HK-2 (cell line): Measurements from ENCODE around the gene ATXN1.

Experiments used
- DNase-seq: peaks from one replicate; pipeline ENCODE4 v3.0.0-alpha.2; 2018; ENCODE audit not compliant: unreplicated experiment

ATXN1 gene

DNA sequence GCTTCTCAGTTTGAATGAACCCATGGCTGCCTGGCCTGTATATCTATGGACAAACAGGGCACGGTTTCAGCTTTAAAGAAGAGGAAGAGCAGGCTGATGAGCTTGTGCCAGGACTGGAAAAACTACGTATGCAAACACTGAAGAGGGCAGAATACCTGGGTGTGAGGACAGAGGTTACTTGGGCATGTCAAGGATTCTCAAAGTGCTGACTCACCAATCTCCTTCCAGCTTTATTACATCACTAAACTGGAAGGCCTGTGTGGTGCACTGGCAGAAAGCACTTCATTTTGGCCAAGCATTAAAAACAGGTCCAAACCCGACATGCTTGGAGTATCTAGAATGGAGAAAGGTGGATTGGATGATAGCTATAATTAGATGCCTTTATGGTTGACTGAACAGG, 427.7 kb downstream of the ATXN1 start:
- no peak for DNase-seq

DNA sequence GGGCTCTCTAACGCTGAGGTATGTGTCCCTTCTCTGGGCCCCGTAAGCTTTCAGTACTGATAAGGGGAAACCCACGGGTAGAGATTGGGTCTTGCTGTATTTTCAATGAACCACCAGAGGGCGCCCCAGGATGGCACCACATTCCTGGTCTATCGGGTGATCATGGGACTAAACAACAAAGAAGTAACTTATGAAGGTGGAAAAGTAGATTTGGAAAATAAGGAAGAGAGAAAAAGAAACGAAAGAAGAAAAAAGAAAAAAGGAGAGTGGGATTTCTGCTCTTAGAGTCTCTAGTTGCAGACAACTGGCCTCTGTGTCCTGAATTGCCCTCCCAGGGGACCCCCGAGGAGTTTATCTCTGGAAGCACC, 429.1 kb downstream of the ATXN1 start:
- peak; percentile 80 for DNase-seq

DNA sequence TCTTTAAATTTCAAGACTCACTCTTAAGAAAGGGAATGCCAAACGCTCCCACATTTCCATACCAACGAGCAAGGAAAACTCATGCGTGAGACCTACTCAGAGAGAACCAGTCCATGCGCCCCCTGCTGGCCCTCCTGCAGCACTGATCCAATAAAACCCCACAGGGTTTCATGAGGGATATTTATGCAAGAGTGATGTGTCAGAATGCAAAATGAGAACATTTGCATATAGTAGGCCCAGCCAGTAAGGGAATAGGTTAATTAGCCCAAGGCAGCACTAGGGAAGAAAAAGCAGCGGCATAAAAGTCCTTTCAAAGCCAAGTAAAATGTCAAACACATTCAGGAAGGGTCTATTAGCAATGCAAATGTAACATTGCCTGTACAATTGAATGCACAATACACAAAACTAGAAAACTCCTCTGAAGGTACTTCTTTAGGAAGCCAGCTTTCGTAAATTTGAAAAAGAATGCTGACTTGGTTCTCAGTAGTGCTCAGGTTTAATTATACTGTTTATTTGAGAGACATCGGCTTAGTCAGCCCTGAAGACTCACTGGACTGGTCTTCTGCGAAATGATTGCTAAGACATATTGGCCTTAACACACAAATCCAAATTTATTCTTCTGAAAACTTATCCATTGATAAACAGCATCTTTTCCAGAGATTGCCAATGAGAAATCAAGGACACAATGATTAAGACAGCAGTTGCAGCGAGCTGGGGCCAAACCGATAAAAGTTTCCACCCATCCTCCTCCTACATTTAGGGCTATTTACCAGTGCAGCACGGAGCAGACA, 429.7 kb downstream of the ATXN1 start:
- peak; percentile 55 for DNase-seq

DNA sequence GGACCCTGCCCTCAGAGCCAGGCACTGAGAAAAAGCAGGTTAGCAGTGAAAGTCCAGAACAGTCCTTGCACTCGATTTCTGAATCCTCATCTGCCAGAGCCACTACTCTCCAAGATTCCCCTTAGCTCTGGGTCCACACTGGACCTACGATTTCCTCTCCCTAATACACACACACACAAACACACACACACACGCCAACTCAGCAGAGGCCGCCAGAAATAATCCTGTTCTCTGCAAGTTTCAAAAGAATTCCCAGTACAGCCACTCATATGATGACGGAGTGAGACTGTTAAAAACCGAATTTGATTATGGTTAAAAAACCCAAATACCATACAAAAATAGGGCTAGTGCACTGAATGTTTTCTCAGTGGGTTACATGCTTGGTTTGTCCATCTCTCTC, 432.0 kb downstream of the ATXN1 start:
- DNase-seq, result no peak

DNA sequence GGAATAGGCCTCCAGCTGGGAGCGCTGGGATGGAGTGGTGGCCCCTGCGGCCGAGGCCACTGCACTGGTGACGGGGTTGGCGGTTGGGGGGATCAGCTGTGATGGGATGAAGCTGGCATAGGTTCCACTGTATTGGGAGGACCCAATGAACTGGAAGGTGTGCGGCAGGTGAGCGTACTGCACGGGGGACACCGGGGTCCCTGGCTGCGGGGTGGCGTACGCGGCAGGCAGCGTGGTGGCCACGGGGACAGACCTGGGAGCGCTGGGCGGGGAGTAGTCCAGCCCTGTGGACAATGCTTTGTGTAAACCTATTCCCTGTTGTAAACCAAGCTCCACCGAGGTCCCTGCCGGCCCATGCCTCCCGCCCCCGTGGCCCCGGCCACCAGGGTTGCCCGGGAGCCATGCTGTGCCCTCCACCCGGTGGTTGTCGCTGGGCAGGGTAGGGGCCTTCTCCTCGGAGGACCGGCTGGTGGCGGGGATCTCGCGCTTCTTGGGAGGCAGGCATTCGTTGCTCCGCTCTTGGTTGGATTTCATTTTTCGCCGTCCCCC, 433.4 kb downstream of the ATXN1 start:
- no peak for DNase-seq

DNA sequence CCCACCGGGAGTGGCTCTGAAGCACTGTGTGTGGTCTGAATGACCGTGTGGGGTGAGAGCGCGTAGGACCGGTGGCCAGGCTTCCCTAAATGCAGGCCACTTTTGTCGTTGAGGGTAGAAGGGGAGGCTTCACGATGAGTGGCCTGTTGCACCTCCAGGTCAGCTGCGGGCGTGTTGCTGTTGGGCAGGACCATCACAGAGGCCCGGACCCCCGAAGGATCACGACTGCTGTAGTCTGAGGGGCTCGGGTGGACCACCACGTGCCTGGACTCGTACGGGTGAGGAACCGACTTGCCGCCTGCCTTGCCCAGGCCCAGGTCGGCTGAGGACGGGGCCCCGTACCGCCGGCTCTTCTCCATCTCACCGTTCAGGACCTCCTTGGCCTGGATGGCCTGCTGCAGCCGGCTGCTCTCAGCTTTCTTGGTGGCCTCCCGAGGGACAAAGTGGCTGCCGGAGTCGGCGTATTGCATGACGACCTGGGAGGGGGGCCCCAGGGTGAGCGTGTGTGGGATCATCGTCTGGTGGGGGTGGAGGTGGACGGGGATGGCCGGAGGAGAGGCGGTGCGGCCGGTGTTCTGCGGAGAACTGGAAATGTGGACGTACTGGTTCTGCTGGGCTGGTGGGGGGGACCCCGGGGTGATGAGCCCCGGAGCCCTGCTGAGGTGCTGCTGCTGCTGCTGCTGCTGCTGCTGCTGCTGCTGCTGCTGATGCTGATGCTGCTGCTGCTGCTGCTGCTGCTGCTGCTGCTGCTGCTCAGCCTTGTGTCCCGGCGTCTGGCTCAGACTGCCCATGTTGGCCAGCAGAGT, 434.1 kb downstream of the ATXN1 start:
- DNase-seq, result no peak

DNA sequence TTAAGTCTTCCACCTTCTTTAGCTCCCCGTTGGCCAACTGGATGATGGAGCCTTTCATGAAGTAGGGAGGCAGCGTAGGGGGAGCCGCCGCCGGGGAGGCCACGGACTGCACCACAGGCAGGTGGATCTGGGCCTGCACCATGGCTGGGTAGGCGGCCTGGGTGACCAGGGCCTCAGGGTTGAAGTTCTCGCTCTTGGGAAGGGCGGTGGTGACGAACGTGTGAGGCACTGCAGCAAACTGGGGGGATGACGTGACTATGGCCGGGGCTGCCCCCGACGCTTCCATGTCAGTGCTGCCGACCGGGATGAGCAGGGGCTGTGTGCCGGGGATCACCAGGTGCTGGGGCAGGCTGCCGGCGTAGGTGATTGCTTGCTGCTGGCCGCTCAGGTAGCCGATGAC, 434.7 kb downstream of the ATXN1 start:
- DNase-seq, result no peak

DNA sequence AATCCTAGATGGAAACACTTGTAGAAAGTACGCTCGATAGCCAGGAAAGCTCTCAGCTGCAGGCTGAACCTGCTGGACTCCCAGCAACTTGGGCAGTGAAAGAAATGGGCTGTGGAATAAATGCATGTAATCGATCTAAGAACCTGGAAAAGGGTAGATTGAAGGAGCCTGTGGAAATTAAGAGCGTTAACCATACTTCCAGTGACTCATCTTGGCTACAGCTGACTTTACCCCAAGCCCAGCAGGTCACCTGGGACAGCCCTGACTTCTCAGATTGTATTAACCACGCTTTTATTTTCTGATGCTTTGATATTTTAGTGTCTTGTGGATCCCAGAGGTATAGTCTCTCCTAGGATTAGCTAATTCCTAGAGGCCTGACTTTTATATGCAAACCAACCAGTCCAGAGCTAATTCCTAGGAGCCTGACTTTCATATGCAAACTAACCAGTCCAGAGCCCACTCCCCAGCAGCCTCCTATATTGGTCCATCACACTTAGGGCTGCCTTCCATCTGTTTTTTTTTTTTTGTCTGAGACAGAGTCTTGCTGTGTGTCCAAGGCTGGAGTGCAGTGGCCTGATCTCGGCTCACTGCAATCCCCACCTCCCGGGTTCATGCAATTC, 436.5 kb downstream of the ATXN1 start:
- no peak for DNase-seq

DNA sequence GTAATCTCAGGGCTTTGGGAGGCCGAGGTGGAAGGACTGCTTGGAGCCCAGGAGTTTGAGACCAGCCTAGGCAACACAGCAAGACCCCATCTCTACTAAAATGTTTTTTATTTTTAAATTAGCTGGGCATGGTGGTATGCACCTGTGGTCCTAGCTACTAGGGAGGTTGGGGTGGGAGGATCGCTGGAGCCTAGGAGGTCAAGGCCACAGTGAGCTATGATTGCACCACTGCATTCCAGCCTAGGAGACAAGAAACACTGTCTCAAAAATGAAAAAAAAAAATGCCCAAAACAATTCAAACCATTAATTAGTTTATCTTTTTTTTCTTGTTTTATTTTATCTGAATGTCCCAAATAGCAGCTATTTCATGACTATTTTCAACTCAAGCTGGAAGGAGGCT, 437.1 kb downstream of the ATXN1 start:
- DNase-seq, result no peak

DNA sequence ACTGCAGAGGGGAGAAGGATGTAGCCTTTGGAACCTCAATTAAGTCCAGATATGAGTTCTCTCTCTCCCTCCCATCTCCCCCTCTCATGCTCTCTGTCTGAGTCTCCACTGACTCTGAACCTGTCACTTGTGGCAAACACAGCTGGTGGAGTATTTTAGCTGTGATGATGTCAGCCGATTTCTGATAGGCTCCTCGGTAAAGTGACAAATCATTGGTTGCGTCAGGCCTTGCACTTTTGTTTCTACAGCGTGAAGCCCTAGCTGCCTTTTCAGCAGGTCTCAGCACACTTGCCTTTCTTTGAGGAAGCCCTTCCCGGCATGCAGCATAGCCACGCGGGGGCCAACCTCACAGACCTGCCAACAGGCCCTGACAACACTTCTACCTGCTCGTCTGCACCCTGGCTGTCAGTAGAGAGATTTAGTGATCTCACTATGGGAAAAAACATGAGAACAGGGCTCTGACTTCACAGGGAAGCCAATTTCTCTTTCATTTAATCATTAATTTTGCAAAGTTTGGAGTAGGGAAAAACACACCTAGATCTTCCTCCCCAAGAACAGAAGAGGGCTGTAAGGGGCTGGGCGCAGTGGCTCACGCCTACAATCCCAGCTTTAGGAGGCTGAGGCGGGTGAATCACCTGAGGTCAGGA, 438.5 kb downstream of the ATXN1 start:
- DNase-seq, result peak; percentile 22

DNA sequence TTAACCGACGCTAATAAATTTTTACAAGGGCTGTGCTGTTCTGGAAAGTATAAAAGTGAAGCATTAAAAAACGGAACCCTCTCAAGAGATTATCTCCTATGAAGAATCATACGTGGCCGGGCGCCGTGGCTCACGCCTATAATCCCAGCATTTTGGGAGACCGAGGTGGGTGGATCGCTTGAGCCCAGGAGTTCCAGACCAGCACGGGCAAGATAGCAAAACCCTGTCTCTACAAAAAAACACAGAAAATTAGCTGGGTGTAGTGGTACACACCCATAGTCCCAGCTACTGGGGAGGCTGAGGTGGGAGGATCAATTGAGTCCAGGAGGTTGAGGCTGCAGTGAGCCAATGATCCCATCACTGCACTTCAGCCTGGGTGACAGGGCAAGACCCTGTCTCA, 439.4 kb downstream of the ATXN1 start:
- no peak for DNase-seq

DNA sequence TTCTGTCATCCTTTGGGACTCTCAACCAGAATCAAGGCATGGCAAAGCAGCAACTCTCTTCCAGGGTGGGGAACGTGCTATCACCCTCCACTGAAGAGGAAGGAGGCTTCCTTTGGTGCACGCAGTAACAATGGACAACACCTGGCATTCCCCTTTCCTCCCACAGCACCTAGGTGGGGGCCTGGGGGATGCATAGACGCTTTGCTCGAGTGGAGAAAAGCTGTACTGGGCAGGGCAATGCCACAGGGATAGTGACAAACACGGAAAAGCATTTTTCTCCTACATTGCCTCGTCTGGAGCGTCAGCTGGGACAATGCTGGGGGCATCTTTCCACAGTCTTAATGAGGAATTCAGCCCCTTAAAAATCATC, 439.9 kb downstream of the ATXN1 start:
- DNase-seq, result no peak

DNA sequence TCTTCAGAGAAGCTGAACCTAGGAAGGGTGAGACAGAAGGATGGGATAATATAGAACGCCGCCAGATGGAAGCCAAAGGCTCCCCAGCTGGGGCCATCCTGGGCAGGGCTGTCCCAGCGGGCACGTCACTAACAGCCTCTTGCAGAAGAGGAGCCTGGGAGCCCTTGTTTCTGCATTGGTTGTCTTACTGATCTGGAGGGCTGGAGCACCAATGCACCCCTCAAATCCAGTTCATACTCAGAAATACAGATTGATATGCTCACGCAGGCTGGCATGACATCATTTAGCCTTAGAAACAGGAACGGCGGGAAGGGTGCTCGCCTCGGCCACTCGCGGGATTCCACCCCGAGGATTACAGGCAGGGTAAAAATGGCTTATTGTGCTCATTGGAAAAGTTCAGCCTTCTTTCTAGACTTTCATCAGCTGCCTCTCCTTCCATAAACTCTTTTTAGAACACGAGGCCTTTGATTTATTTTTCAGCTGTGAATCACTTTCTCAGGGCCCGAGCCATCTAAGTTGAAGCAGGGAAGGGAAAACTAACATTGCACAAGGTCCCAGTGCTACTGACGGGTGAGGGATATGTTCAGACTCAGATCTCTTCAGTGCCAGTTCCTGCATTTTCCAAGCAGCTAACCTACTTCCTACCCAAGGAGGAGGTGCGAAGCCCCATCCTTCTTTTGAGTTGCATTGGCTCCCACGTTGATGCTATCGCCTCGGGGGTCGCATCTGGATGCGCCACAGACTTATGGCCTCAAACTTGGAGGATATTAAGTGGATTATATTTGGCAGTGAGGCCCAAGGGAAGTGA, 440.5 kb downstream of the ATXN1 start:
- no peak for DNase-seq

DNA sequence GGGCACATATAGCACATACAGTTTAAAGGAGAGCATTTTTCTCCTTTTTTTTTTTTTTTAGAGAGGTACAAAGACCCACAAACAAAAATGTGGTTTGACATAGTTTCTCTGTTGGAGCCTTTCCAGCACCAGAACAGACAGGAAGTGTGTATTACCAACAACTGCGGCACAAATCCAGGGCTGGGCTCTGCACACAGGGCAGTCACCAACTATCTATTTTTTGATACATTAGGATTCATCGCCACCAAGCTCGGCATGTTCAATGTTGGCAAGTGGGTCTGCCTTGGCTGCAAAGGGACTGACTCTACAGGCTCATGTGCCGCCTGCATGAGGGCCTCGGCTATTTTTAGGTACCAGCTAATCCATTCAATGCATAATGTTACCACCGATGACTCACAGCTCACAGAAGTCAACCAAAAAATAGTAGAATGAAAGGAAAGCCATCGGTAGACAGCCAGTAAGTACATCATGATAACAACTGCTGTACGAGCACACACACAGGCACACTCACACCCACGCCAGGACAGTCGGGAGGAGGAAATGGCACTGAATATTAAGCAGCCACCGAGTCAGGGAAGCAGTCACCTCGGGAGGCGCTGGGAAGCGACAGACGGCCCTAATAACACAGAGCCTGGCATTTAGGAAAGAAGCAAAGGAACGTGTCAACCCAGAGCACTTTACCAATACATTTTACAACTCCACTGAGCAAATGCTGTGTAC, 441.3 kb downstream of the ATXN1 start:
- peak; percentile 58 for DNase-seq

DNA sequence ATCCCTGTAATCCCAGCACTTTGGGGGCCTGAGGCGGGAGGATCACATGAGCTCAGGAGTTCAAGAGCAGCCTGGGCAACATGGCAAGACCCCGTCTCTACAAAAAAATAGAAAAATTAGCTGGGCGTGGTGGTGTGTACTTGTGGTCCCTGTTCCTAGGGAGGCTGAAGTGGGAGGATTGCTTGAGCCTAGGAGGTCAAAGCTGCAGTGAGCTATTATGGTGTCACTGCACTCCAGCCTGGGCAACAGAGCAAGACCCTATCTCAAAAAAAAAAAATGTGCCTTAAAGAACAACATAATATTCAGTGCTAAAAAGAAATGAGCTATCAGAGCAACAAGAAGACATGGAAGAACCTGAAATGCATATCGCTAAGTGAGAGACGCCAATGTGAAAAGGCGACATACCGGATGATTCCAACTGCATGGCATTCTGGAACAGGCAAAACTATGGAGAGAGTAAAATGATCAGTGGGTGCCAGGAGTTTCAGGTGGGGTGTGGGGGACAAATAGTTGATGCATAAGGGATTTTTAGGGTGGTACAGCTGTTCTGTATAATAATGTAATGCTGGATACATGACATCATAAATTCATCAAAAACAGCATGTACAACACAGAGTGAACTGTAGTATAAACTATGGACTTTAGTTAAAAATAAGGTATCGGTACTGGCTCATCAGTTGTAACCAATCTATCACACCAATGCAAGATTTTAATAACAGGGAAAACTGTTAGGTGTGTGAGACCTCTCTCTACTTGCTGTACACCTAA, 442.1 kb downstream of the ATXN1 start:
- DNase-seq, result no peak

DNA sequence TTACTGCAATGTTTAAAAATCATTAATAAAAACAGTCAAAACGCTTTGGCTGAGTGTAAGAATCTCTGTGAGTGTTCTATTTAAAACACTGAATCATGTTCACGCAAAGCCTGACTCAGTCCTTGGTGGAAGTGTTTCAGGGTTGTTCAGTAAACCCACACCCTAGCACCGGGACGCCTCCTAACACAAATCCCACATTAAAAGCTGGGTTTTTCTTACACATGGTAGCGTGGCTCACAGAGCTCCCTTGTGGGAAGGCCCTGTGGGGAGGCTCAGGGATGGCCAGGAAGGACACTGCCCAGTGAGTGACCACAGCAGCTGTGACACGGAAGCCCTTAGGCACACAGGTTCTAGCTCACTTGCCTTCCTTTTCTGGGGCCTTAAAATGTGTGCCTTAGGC, 442.7 kb downstream of the ATXN1 start:
- peak; percentile 48 for DNase-seq

DNA sequence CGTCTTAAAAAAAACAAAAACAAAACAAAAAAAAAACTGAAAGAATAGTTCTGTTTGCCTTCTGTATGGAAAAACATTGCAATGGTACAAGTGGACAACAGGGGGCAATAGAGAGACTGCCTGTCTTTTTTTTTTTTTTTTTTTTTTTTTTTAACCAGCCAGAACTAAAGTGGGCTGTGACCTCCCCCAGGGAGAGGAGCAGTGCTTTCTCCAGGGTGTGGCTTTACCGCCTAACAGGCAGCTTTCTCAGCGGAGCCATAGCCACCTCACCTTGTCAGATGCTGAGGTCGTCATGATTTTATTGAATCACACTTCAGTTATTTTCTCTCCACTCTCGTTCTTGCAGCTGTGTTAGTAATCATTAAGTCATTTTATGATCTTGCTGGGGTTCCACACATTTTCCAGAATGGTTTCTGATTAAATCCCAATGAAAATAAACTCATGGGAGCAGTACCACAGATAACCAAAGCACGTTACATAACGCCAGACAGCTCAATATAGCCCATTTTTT, 444.5 kb downstream of the ATXN1 start:
- no peak for DNase-seq

DNA sequence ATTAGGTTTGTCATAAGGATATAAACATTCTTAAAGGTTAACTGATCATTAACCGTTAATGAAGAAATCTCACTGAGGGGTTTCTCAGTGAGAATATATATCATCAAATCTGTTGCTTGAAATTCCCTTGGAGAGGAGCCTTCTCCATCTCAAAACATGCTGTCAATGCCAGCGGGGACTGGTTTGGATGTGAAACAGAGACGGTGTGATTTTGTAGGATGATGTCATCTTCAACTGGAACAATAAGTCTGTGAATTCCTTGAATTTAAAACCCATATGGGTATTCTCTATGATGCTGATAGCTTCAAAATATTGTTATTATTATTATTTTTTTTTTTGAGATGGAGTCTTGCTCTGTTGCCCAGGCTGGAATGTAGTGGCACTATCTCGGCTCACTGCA, 447.0 kb downstream of the ATXN1 start:
- no peak for DNase-seq

DNA sequence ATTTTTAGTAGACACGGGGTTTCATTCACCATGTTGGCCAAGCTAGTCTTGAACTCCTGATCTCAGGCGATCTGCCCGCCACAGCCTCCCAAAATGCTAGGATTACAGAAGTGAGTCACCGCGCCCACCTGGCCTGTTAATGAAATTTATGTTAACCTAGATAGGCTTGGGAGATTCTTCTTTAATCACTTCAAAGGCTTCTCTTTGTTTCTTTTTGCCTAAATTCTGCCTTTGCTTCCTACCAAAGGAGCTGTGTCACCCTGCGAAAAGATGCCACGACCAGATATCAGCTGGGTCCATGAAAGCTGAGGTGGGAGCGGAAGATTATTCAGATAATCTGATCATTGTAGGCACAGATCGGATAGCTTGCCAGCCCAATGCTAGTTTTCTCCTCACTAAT, 447.5 kb downstream of the ATXN1 start:
- no peak for DNase-seq

DNA sequence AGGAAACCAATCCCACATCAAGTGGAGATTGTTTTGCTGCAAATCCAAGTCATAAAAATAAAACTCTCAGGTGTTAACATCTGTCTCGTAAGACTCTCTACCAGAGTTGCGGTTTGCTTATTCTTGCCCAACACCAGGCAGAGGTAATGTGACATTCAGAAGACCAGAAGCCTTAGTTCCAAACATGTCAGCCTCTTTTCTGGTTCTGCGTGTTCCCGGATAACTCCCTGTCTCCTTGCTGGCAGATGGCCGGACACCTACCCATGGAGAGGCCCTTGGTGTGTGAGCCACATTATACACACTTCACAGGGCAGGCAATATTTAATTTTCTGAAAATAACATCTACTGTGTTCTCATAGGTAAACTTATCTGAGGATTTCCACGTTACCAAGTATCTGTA, 449.5 kb downstream of the ATXN1 start:
- no peak for DNase-seq
